CD4-positive, CD25-positive, alpha-beta regulatory T cell (primary cell): ENCODE measurements around the gene KCTD5. TPM values are rescaled to one million over a fixed set of nuclear protein-coding genes. Genes with fewer than 3 reads are reported as not detected.
A peak's percentile ranks its signal among the peaks of the same experiment; 100 is the strongest.

Experiments used
- ATAC-seq, 2 donors: fragments of 150-1000 bp; cut with Tn5 transposase; one replicate each; pipeline ENCODE4 v1.10.0; 2021; ENCODE audit warnings: low read depth in 2 of 2, moderate number of reproducible peaks in 2 of 2, moderate library complexity in 1 of 2
- DNase-seq, 3 donors: peaks; one replicate each; pipeline versions ENCODE4 v3.0.0 to v3.0.0-alpha.2; 2012 to 2022; ENCODE audit warnings: mixed read lengths in 1 of 3
- H3K27ac ChIP-seq: one replicate; pipeline ENCODE4 v1.7.0; 2013; ENCODE audit warnings: mild to moderate bottlenecking, low read length; ENCODE audit not compliant: insufficient read depth, poor library complexity, severe bottlenecking
- H3K27me3 ChIP-seq: one replicate; pipeline ENCODE4 v1.7.0; 2013; ENCODE audit warnings: low read length; ENCODE audit not compliant: control insufficient read depth, insufficient read depth
- H3K36me3 ChIP-seq: one replicate; pipeline ENCODE4 v1.7.0; 2013; ENCODE audit warnings: mild to moderate bottlenecking, low read length, moderate library complexity; ENCODE audit not compliant: control insufficient read depth, insufficient read depth
- H3K4me1 ChIP-seq: 2 replicates; pipeline ENCODE4 v1.7.0; 2013; ENCODE audit warnings: mild to moderate bottlenecking, low read length; ENCODE audit not compliant: insufficient read depth, control insufficient read depth, poor library complexity, severe bottlenecking
- H3K4me3 ChIP-seq: one replicate; pipeline ENCODE4 v1.7.0; 2013; ENCODE audit warnings: low read depth, mild to moderate bottlenecking, low read length, moderate library complexity
- H3K9me3 ChIP-seq, 2 experiments: 1 replicate in 1 of 2; 2 replicates in 1 of 2; pipeline ENCODE4 v1.7.0; 2013; ENCODE audit warnings: low read length in 2 of 2, mild to moderate bottlenecking in 1 of 2, moderate library complexity in 1 of 2; ENCODE audit not compliant: control insufficient read depth in 2 of 2
- H3K27ac Mint-ChIP-seq, 3 donors: one replicate each; pipeline ENCODE4 v1.8.0; 2020 to 2022; ENCODE audit warnings: mild to moderate bottlenecking in 3 of 3, mixed read lengths in 3 of 3, moderate library complexity in 2 of 3
- H3K27me3 Mint-ChIP-seq: one replicate; pipeline ENCODE4 v1.8.0; 2022; ENCODE audit warnings: mild to moderate bottlenecking, mixed read lengths
- H3K36me3 Mint-ChIP-seq: one replicate; pipeline ENCODE4 v1.8.0; 2020; ENCODE audit warnings: mixed read lengths
- H3K4me1 Mint-ChIP-seq, 4 donors: one replicate each; pipeline ENCODE4 v1.8.0; 2020 to 2022; ENCODE audit warnings: mixed read lengths in 4 of 4, mild to moderate bottlenecking in 1 of 4
- H3K4me3 Mint-ChIP-seq, 4 donors: one replicate each; pipeline ENCODE4 v1.8.0; 2020 to 2022; ENCODE audit warnings: mild to moderate bottlenecking in 4 of 4, mixed read lengths in 4 of 4, moderate library complexity in 3 of 4
- H3K9me3 Mint-ChIP-seq, 7 donors: one replicate each; pipeline ENCODE4 v1.8.0; 2020 to 2022; ENCODE audit warnings: mixed read lengths in 7 of 7, mild to moderate bottlenecking in 3 of 7, moderate library complexity in 2 of 7
- polyA plus RNA-seq, 4 donors: library from polyadenylated mRNA; unstranded; fragments of 300-500 nt; fragmentation: Illumina TruSeq; gene quantifications; one replicate each; pipeline ENCODE4 v1.2.3, GENCODE V29; 2021
- total RNA-seq: library from RNA; stranded (reverse); gene quantifications from one replicate; pipeline ENCODE4 v1.2.3, GENCODE V29; 2022

KCTD5 gene
- total and polyA plus RNA-seq, 5 donors from 2014 or later = 17.5 to 26.4 (median 22.1) TPM

DNA sequence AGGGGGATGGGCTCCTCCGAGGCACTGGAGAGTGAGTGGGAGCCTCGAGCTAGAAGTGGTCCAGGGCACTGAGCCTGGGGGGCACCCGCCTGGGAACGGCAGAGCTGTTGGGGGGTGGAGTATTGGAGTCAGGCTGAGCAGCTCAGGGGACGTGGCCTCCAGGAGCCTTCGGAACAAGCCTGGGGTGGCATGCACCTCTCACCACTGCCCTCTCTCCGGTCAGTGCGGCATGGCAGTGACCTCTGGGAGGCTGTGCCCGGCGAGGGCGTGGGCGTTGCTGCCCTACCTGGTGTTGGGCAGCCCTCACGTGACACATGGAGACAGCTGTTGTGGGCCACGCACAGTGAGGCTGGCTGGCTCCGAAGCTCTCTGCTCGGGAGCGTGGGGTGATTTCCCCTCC, 23.8 kb downstream of the KCTD5 start:
- Mint-ChIP-seq H3K27me3 (no peaks in the 10 kb centered on the region), H3K36me3 (peaks cover 6% of the 10 kb centered on the region), H3K4me3 (no peak overlapping the region), H3K27ac (no peak overlapping the region), H3K4me1 (peaks cover 0 to 5% (median 1%) of the 10 kb centered on the region in 4 donors), H3K9me3 (peaks cover 0 to 2% (median 0%) of the 10 kb centered on the region in 7 donors)
- H3K27me3 ChIP-seq = no peaks in the 10 kb centered on the region
- H3K9me3 ChIP-seq = no peaks in the 10 kb centered on the region
- no peak overlapping the region for H3K4me3 ChIP-seq
- H3K36me3 ChIP-seq = peaks cover 33% of the 10 kb centered on the region
- no peak overlapping the region for H3K27ac ChIP-seq
- no peak for DNase-seq
- ATAC-seq = no peak
- H3K4me1 ChIP-seq = no peaks in the 10 kb centered on the region

DNA sequence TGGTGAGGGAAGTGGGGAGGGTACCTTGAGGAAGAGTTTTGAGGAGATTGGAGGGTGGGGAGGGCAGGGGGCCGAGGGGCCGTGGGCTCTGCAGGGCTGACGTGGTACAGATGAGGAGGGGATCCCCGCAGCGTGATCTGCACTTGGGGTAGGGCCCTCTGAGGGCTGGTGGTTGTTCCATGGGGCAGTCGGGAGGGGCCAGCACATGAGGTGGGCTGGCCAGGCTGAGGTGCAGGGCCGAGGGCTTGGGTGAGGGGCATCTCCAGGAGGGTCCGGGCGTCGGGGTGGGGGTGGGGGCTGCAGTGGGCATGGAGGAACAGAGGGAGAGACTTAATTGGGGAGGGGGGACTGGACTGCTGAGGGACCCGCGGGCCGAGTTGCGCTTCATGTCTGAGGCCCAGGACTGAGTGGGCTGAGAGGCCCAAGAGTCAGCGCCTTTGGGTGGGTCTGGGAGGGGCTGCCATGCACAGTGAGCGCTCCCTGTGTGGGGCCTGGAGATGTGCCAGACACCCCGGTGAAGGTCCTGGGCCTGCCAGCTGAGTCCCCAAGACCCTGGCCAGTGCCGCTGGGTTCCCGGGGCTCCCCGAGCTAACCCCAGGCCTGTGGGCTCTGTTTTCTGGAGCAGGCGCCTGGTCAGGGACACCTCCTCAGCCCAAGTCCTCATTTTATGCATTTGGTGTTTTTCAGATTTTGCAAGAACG, 24.4 kb downstream of the KCTD5 start:
- no peaks in the 10 kb centered on the region for H3K9me3 ChIP-seq
- ATAC-seq (no peak), DNase-seq (no peak)
- Mint-ChIP-seq H3K27ac (no peak overlapping the region), H3K9me3 (peaks cover 0 to 2% (median 0%) of the 10 kb centered on the region in 7 donors), H3K27me3 (no peaks in the 10 kb centered on the region), H3K4me3 (no peak overlapping the region), H3K36me3 (peaks cover 6% of the 10 kb centered on the region), H3K4me1 (peaks cover 0 to 5% (median 1%) of the 10 kb centered on the region in 4 donors)
- H3K4me3 ChIP-seq = no peak overlapping the region
- no peak overlapping the region for H3K27ac ChIP-seq
- no peaks in the 10 kb centered on the region for H3K4me1 ChIP-seq
- H3K36me3 ChIP-seq = peaks cover 33% of the 10 kb centered on the region
- H3K27me3 ChIP-seq = no peaks in the 10 kb centered on the region

DNA sequence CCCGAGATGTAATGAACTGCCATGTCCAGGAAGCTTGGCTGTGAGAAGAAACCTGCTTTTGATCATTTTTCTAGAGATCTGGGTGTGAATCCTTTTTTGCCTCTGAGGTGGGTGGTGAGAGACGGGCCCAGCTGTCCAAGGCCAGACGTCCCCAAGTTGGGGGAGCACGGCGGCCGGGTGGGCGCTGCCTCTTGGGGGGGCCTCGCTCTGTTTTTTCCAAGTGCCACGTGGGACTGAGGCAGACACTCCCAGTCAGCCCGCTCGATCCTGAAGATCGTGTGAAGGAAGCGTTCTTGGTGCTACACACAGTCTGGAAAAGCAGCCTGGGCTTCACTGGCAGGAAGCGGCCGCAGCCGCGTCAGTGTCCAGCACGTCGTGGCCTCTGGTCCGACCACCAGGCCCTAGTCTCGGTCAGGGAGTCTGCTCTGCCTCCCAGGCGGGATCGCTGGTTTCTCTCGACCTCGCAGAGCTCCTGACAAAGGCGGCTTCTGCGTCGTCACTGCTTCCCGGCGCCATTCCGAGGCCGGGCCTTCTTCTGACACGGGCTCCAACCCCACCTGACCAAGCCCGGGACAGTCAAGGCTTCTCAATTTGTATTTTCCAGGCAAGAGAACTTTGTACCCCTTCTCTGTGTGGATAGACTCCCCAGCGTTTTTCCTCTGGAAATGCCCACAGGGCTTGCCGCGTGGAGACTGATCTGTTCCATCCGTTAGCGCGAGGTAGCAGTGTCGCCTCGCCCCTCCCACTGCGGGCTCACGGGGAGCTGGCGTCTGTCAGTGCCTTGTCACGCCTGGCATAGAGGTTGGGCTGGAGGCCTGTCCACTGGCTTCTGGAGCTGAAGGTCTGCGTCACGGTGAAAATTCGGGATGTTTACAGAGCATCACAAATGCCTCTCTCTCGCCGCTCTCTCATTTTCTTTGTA, 25.3 kb downstream of the KCTD5 start:
- Mint-ChIP-seq H3K27ac (no peak overlapping the region), H3K36me3 (peaks cover 6% of the 10 kb centered on the region)
- no peak overlapping the region for H3K4me3 ChIP-seq

DNA sequence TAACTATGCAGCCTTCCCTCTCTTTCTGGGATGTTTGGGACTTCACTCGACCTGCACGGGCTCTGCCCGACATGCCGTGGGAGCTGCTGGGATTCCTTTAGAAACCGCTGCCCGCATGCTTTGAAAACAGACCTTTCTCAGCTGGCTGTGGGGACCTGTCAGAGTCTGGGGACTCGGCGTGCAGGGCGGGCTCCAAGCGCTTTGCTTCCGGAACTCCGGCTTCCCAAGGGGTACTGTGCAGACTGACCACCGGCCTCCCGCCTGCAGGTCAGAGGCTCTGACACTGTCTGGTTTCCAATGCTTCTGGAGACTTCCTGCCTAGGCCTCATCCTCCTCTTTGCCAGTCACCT, 25.9 kb downstream of the KCTD5 start:
- Mint-ChIP-seq H3K4me1 (peaks cover 0 to 5% (median 1%) of the 10 kb centered on the region in 4 donors), H3K4me3 (no peak overlapping the region), H3K36me3 (peaks cover 6% of the 10 kb centered on the region), H3K27ac (no peak overlapping the region), H3K27me3 (no peaks in the 10 kb centered on the region), H3K9me3 (peaks cover 0 to 2% (median 0%) of the 10 kb centered on the region in 7 donors)
- no peak overlapping the region for H3K4me3 ChIP-seq
- H3K27ac ChIP-seq = no peak overlapping the region
- H3K36me3 ChIP-seq = peaks cover 19% of the 10 kb centered on the region
- DNase-seq (no peak), ATAC-seq (no peak)
- no peaks in the 10 kb centered on the region for H3K4me1 ChIP-seq
- H3K27me3 ChIP-seq = no peaks in the 10 kb centered on the region
- no peaks in the 10 kb centered on the region for H3K9me3 ChIP-seq

More for the DNA sequence above, 25.3 kb downstream of the KCTD5 start:
- H3K27me3 ChIP-seq = no peaks in the 10 kb centered on the region
- no peak overlapping the region for H3K4me3 Mint-ChIP-seq
- H3K9me3 Mint-ChIP-seq = peaks cover 0 to 2% (median 0%) of the 10 kb centered on the region in 7 donors
- peaks cover 26% of the 10 kb centered on the region for H3K36me3 ChIP-seq
- no peaks in the 10 kb centered on the region for H3K9me3 ChIP-seq
- ATAC-seq (no peak), DNase-seq (no peak)
- H3K4me1 Mint-ChIP-seq = peaks cover 0 to 5% (median 1%) of the 10 kb centered on the region in 4 donors
- no peaks in the 10 kb centered on the region for H3K4me1 ChIP-seq
- H3K27me3 Mint-ChIP-seq = no peaks in the 10 kb centered on the region
- no peak overlapping the region for H3K27ac ChIP-seq

DNA sequence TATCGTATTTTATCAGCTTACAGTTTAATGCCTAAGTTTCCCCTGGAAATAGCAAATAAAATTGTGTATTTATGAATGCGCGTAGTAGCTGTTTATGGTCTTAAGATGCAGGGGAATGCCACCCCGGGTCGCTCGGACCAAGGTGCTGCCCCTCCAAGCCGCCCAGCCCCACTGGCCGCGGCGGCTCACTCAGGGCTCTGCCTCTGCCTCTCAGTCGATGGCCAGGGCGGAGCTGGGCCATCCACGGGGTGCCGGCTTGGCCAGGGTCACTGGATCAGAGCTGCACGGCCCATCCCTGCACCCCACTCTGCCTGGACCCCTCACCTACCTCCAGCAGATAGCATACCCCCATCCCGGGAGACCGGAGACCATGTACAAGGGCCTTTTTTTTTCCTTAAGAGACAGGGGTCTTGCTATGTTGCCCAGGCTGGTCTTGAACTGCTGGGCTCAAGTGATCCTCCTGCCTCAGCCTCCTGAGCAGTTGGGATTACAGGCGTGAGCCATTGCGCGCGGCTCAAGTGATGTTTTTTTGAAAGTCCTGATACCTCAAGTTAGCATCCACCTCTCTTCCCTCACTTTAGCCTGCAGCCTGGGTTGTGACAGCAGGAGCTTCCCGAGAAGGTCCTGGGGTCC, 26.7 kb downstream of the KCTD5 start:
- Histone ChIP-seq H3K27me3 (no peaks in the 10 kb centered on the region), H3K9me3 (no peaks in the 10 kb centered on the region), H3K4me1 (no peaks in the 10 kb centered on the region), H3K27ac (no peak overlapping the region), H3K36me3 (peaks cover 16% of the 10 kb centered on the region), H3K4me3 (no peak overlapping the region)
- DNase-seq = no peak
- Mint-ChIP-seq H3K27ac (no peak overlapping the region), H3K4me1 (peaks cover 0 to 5% (median 1%) of the 10 kb centered on the region in 4 donors), H3K4me3 (no peak overlapping the region), H3K36me3 (peaks cover 6% of the 10 kb centered on the region), H3K9me3 (peaks cover 0 to 2% (median 0%) of the 10 kb centered on the region in 7 donors), H3K27me3 (peaks cover 6% of the 10 kb centered on the region)
- ATAC-seq = no peak

DNA sequence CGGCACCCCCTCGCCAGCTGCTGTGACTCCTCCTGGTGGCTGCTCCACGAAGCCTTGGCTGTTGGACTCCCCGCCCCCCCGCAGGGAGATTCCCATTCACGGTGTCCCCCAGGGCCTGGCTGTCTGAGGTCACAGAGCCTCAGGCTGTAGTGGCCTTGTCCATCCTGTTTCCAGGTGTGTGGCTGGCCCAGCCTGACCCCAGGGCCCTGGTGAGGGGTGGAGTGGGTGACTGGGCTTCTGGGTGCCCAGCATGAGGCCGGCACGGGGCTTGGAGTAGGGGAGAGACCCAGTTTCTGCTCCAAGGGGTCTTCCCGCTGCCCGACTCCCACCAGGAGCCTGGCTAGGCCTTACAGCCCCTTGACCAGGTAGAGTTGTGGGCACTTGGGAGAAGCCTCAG, 27.3 kb downstream of the KCTD5 start:
- peaks cover 16% of the 10 kb centered on the region for H3K36me3 ChIP-seq
- H3K27me3 ChIP-seq = no peaks in the 10 kb centered on the region
- H3K9me3 ChIP-seq = no peaks in the 10 kb centered on the region
- H3K27ac Mint-ChIP-seq = no peak overlapping the region
- peaks cover 7% of the 10 kb centered on the region for H3K27me3 Mint-ChIP-seq
- ATAC-seq = no peak
- peaks cover 0 to 2% (median 0%) of the 10 kb centered on the region in 7 donors for H3K9me3 Mint-ChIP-seq
- H3K4me1 Mint-ChIP-seq = peaks cover 0 to 5% (median 1%) of the 10 kb centered on the region in 4 donors
- H3K4me3 ChIP-seq = no peak overlapping the region
- H3K4me3 Mint-ChIP-seq = no peak overlapping the region
- peaks cover 6% of the 10 kb centered on the region for H3K36me3 Mint-ChIP-seq
- no peak overlapping the region for H3K27ac ChIP-seq
- H3K4me1 ChIP-seq = no peaks in the 10 kb centered on the region
- DNase-seq = no peak

DNA sequence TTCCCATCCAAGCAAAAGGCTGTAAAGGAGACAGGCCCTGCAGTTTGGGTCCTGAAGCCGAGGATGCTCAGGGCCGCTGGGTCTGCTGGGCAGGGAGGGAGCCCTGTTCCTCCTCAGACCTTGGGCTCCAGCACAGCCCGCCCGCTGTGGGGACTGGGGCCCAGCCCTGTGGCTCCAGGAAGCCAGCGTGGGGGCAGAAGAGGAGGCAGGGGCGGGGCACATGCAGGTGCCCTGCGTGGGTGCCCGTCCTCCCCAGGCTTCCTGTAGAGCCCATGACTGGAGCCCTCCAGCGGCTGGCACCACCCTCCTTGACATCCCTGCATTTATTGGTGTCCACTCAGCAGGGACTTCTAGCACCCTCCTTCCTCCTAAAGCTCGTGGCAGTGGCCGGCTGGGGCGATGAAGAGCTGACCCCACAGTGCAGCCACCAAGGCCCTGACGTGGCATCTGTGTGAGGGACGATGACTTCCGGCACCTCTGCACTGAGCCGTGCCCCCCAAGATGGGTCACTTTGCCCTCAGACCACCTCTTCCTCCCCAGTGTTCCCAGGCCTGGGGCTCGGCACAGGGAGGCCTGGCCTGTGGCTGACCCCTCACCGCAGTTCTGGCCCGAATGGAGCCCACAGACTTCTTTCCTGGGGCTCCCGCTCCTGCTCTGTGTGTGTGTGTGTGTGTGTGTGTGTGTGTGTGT, 27.8 kb downstream of the KCTD5 start:
- Histone ChIP-seq H3K36me3 (peaks cover 16% of the 10 kb centered on the region), H3K4me3 (no peak overlapping the region), H3K9me3 (no peaks in the 10 kb centered on the region), H3K27me3 (no peaks in the 10 kb centered on the region), H3K4me1 (no peaks in the 10 kb centered on the region), H3K27ac (no peak overlapping the region)
- H3K27ac Mint-ChIP-seq = peak overlapping the region in 1 of 3 donors; percentile 83
- DNase-seq (peak in 1 of 3 donors; percentile 16), ATAC-seq (no peak)
- H3K4me1 Mint-ChIP-seq = peaks cover 0 to 8% (median 3%) of the 10 kb centered on the region in 4 donors
- peaks cover 6% of the 10 kb centered on the region for H3K36me3 Mint-ChIP-seq
- peaks cover 11% of the 10 kb centered on the region for H3K27me3 Mint-ChIP-seq
- H3K9me3 Mint-ChIP-seq = peaks cover 0 to 2% (median 0%) of the 10 kb centered on the region in 7 donors
- H3K4me3 Mint-ChIP-seq = no peak overlapping the region
